HepG2 (cell line): ENCODE results near the gene ELAVL3.

Source experiments
- EZH2 ChIP-seq: conservative IDR thresholded peaks from 2 replicates; pipeline ENCODE4 v1.6.1; 2012; ENCODE audit warnings: mild to moderate bottlenecking, low read depth, low read length, moderate library complexity
- PHF8 ChIP-seq: sonication (generic); formaldehyde crosslinking; IDR thresholded peaks from 2 replicates; pipeline ENCODE4 v1.5.0; 2020; ENCODE audit warnings: missing genetic modification reagents
- TF ChIP-seq, protein P1 (sequence below): sonication (generic); formaldehyde crosslinking; IDR thresholded peaks from 2 replicates; pipeline ENCODE4 v1.5.1; 2020; ENCODE audit warnings: mild to moderate bottlenecking, missing genetic modification reagents
- TF ChIP-seq, protein P2 (sequence below): IDR thresholded peaks from 2 replicates; pipeline ENCODE4 v1.6.1; 2018; ENCODE audit warnings: missing genetic modification reagents, mild to moderate bottlenecking, missing compliant biosample characterization
- TF ChIP-seq, protein P3 (sequence below): IDR thresholded peaks from 2 replicates; pipeline ENCODE4 v1.6.1; 2016; ENCODE audit warnings: low read depth, missing genetic modification reagents, missing compliant biosample characterization

DNA sequence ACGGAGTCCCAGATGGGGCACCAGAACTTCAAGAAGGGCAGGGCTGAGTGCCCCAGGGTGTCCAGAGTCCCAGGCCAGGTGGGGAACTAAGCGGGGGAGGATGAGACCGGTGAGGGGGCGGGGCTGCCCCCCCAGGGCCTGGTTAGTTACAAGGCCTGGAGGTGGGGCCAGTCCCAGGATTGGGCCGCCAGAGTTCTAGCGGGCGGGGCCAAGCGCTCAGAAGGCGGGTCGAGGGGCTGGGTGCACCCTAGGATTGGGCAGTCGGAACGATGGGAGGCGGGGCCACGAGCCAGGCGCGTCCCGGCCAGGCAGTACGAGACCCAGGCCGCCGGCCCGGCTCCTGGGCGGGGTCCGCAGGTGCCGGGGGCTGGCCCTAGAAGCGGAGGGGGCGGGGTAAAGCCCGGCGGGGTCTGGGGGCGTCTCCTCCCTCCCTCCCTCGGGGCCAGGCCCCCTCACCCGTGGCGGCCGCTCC is 24.2 kb upstream of the ELAVL3 start:
- TF ChIP-seq EZH2 = no peak
- TF ChIP-seq PHF8 = no peak
- TF ChIP-seq, protein P1, sequence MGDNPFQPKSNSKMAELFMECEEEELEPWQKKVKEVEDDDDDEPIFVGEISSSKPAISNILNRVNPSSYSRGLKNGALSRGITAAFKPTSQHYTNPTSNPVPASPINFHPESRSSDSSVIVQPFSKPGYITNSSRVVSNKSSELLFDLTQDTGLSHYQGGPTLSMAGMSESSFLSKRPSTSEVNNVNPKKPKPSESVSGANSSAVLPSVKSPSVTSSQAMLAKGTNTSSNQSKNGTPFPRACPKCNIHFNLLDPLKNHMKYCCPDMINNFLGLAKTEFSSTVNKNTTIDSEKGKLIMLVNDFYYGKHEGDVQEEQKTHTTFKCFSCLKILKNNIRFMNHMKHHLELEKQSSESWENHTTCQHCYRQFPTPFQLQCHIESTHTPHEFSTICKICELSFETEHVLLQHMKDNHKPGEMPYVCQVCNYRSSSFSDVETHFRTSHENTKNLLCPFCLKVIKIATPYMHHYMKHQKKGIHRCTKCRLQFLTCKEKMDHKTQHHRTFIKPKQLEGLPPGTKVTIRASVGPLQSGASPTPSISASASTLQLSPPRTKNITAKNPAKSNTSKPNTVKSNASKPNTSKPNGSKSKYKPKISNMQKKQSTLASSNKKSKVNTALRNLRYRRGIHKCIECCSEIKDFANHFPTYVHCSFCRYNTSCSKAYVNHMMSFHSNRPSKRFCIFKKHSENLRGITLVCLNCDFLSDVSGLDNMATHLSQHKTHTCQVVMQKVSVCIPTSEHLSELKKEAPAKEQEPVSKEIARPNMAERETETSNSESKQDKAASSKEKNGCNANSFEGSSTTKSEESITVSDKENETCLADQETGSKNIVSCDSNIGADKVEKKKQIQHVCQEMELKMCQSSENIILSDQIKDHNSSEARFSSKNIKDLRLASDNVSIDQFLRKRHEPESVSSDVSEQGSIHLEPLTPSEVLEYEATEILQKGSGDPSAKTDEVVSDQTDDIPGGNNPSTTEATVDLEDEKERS (CRISPR knock-in tag) = no peak
- TF ChIP-seq, protein P2, sequence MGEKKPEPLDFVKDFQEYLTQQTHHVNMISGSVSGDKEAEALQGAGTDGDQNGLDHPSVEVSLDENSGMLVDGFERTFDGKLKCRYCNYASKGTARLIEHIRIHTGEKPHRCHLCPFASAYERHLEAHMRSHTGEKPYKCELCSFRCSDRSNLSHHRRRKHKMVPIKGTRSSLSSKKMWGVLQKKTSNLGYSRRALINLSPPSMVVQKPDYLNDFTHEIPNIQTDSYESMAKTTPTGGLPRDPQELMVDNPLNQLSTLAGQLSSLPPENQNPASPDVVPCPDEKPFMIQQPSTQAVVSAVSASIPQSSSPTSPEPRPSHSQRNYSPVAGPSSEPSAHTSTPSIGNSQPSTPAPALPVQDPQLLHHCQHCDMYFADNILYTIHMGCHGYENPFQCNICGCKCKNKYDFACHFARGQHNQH (CRISPR knock-in tag) = no peak
- TF ChIP-seq, protein P3, sequence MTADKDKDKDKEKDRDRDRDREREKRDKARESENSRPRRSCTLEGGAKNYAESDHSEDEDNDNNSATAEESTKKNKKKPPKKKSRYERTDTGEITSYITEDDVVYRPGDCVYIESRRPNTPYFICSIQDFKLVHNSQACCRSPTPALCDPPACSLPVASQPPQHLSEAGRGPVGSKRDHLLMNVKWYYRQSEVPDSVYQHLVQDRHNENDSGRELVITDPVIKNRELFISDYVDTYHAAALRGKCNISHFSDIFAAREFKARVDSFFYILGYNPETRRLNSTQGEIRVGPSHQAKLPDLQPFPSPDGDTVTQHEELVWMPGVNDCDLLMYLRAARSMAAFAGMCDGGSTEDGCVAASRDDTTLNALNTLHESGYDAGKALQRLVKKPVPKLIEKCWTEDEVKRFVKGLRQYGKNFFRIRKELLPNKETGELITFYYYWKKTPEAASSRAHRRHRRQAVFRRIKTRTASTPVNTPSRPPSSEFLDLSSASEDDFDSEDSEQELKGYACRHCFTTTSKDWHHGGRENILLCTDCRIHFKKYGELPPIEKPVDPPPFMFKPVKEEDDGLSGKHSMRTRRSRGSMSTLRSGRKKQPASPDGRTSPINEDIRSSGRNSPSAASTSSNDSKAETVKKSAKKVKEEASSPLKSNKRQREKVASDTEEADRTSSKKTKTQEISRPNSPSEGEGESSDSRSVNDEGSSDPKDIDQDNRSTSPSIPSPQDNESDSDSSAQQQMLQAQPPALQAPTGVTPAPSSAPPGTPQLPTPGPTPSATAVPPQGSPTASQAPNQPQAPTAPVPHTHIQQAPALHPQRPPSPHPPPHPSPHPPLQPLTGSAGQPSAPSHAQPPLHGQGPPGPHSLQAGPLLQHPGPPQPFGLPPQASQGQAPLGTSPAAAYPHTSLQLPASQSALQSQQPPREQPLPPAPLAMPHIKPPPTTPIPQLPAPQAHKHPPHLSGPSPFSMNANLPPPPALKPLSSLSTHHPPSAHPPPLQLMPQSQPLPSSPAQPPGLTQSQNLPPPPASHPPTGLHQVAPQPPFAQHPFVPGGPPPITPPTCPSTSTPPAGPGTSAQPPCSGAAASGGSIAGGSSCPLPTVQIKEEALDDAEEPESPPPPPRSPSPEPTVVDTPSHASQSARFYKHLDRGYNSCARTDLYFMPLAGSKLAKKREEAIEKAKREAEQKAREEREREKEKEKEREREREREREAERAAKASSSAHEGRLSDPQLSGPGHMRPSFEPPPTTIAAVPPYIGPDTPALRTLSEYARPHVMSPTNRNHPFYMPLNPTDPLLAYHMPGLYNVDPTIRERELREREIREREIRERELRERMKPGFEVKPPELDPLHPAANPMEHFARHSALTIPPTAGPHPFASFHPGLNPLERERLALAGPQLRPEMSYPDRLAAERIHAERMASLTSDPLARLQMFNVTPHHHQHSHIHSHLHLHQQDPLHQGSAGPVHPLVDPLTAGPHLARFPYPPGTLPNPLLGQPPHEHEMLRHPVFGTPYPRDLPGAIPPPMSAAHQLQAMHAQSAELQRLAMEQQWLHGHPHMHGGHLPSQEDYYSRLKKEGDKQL (CRISPR knock-in tag) = no peak
